Measurements from ENCODE around the gene SERINC3. TPM values are rescaled to one million over a fixed set of nuclear protein-coding genes. Genes with fewer than 3 reads are reported as not detected.
A peak's percentile ranks its signal among the peaks of the same experiment; 100 is the strongest.

The SERINC3 gene
- total and polyA plus RNA-seq, 2 of the 13 experiments (the other 11 are each of a cell fraction or from before 2014, with no cell fraction given) = 82.0 to 226 TPM

DNA sequence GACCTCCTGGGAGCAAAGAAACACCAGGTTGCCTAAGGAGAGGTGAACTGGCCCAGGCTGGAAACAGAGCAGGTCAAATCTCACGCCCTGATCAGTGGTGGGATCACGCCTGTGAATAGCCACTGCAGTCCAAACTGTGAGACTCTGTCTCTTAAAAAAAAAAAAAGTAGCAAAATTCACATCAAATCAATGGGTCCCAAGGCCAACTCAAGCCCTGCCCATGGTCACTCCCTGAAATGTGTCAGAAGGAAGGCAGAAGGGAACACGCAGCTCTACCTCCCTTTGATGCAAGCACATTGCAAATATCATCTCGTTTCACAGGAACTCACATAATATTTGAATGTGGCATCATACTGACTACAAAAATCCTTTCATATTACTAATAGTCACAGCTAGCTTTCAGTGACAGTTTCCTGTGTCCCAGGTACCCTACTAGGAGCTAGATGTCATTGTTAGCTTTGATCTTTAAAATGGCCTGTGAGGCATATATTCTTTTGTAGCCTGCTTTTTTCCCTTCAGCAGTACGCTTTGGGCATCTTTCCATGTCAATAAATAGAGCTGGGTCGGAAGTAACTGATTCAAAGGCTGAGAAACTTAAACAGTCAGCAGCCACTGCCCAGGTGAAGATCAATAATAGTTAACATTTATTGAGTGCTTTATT, 60.6 kb downstream of the SERINC3 start (continued):
- TF ChIP-seq, protein P1, sequence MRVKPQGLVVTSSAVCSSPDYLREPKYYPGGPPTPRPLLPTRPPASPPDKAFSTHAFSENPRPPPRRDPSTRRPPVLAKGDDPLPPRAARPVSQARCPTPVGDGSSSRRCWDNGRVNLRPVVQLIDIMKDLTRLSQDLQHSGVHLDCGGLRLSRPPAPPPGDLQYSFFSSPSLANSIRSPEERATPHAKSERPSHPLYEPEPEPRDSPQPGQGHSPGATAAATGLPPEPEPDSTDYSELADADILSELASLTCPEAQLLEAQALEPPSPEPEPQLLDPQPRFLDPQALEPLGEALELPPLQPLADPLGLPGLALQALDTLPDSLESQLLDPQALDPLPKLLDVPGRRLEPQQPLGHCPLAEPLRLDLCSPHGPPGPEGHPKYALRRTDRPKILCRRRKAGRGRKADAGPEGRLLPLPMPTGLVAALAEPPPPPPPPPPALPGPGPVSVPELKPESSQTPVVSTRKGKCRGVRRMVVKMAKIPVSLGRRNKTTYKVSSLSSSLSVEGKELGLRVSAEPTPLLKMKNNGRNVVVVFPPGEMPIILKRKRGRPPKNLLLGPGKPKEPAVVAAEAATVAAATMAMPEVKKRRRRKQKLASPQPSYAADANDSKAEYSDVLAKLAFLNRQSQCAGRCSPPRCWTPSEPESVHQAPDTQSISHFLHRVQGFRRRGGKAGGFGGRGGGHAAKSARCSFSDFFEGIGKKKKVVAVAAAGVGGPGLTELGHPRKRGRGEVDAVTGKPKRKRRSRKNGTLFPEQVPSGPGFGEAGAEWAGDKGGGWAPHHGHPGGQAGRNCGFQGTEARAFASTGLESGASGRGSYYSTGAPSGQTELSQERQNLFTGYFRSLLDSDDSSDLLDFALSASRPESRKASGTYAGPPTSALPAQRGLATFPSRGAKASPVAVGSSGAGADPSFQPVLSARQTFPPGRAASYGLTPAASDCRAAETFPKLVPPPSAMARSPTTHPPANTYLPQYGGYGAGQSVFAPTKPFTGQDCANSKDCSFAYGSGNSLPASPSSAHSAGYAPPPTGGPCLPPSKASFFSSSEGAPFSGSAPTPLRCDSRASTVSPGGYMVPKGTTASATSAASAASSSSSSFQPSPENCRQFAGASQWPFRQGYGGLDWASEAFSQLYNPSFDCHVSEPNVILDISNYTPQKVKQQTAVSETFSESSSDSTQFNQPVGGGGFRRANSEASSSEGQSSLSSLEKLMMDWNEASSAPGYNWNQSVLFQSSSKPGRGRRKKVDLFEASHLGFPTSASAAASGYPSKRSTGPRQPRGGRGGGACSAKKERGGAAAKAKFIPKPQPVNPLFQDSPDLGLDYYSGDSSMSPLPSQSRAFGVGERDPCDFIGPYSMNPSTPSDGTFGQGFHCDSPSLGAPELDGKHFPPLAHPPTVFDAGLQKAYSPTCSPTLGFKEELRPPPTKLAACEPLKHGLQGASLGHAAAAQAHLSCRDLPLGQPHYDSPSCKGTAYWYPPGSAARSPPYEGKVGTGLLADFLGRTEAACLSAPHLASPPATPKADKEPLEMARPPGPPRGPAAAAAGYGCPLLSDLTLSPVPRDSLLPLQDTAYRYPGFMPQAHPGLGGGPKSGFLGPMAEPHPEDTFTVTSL (CRISPR knock-in tag; IDR thresholded peaks at IDR 0.05; ENCODE audit: borderline replicate concordance) = peak; percentile 89; the same call in 1 of the 2 replicates
- no peak for TF ChIP-seq CAMTA2 (CRISPR knock-in tag; IDR thresholded peaks at IDR 0.05; ENCODE audit: borderline replicate concordance)
- TF ChIP-seq PCBP1 (IDR thresholded peaks at IDR 0.05; ENCODE audit: borderline replicate concordance, low read depth, low read length) = no peak
- 0 out of 2 replicates have a peak, but pooled peaks have one; percentile 46 for TF ChIP-seq MEF2D (CRISPR knock-in tag; IDR thresholded peaks at IDR 0.05)
- TF ChIP-seq ZNF781 (CRISPR knock-in tag; IDR thresholded peaks at IDR 0.05; ENCODE audit: borderline replicate concordance, not compliant biosample characterization) = no peak
- TF ChIP-seq PLRG1 (conservative IDR thresholded peaks at IDR 0.05) = no peak
- TF ChIP-seq, protein P2, sequence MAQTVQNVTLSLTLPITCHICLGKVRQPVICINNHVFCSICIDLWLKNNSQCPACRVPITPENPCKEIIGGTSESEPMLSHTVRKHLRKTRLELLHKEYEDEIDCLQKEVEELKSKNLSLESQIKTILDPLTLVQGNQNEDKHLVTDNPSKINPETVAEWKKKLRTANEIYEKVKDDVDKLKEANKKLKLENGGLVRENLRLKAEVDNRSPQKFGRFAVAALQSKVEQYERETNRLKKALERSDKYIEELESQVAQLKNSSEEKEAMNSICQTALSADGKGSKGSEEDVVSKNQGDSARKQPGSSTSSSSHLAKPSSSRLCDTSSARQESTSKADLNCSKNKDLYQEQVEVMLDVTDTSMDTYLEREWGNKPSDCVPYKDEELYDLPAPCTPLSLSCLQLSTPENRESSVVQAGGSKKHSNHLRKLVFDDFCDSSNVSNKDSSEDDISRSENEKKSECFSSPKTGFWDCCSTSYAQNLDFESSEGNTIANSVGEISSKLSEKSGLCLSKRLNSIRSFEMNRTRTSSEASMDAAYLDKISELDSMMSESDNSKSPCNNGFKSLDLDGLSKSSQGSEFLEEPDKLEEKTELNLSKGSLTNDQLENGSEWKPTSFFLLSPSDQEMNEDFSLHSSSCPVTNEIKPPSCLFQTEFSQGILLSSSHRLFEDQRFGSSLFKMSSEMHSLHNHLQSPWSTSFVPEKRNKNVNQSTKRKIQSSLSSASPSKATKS (CRISPR knock-in tag; IDR thresholded peaks at IDR 0.05) = no peak
- no peak for TF ChIP-seq NFKB2 (CRISPR knock-in tag; IDR thresholded peaks at IDR 0.05; ENCODE audit: borderline replicate concordance)
- TF ChIP-seq ZNF496 (CRISPR knock-in tag; IDR thresholded peaks at IDR 0.05; ENCODE audit: insufficient replicate concordance) = no peak
- TF ChIP-seq NR1H2 (CRISPR knock-in tag; IDR thresholded peaks at IDR 0.05; ENCODE audit: borderline replicate concordance, low read depth) = no peak
- TF ChIP-seq, protein P3, sequence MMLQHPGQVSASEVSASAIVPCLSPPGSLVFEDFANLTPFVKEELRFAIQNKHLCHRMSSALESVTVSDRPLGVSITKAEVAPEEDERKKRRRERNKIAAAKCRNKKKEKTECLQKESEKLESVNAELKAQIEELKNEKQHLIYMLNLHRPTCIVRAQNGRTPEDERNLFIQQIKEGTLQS (CRISPR knock-in tag; IDR thresholded peaks at IDR 0.05) = no peak
- TF ChIP-seq, protein P4, sequence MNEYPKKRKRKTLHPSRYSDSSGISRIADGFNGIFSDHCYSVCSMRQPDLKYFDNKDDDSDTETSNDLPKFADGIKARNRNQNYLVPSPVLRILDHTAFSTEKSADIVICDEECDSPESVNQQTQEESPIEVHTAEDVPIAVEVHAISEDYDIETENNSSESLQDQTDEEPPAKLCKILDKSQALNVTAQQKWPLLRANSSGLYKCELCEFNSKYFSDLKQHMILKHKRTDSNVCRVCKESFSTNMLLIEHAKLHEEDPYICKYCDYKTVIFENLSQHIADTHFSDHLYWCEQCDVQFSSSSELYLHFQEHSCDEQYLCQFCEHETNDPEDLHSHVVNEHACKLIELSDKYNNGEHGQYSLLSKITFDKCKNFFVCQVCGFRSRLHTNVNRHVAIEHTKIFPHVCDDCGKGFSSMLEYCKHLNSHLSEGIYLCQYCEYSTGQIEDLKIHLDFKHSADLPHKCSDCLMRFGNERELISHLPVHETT (CRISPR knock-in tag; conservative IDR thresholded peaks at IDR 0.05) = no peak
- TF ChIP-seq ZNF12 (CRISPR knock-in tag; IDR thresholded peaks at IDR 0.05) = no peak; the same call in 1 of the 2 replicates
- TF ChIP-seq KDM1A (CRISPR knock-in tag; IDR thresholded peaks at IDR 0.05) = no peak
- TF ChIP-seq ZNF44 (CRISPR knock-in tag; IDR thresholded peaks at IDR 0.05) = peak; percentile 67; the same call in 1 of the 2 replicates
- no peak for TF ChIP-seq TBP (CRISPR knock-in tag; IDR thresholded peaks at IDR 0.05)
- no peak for TF ChIP-seq ZNF101 (CRISPR knock-in tag; IDR thresholded peaks at IDR 0.05; ENCODE audit: borderline replicate concordance, low read depth)
- no peak for TF ChIP-seq MIER3 (CRISPR knock-in tag; IDR thresholded peaks at IDR 0.05; ENCODE audit: borderline replicate concordance)
- no peak for TF ChIP-seq ZFP82 (CRISPR knock-in tag; IDR thresholded peaks at IDR 0.05; ENCODE audit: borderline replicate concordance)
- no peak for TF ChIP-seq TAF15 (IDR thresholded peaks at IDR 0.05; ENCODE audit: low read depth, low read length, poor library complexity, severe bottlenecking)
